Prostate gland (tissue), 2 donors: ENCODE measurements around the gene PLEKHM2. TPM values are rescaled to one million over a fixed set of nuclear protein-coding genes. Genes with fewer than 3 reads are reported as not detected.
A peak's percentile ranks its signal among the peaks of the same experiment; 100 is the strongest.

Experiments used
- DNase-seq: peaks from one replicate; pipeline ENCODE4 v3.0.0-alpha.2; 2019; ENCODE audit warnings: low spot score
- H3K27ac ChIP-seq, 2 donors: fragments of 200-600 bp; sonication (generic); 2 replicates each; pipeline ENCODE4 v1.5.1; 2017 to 2019
- H3K27me3 ChIP-seq: fragments of 200-600 bp; sonication (generic); replicated peaks from 2 replicates; pipeline ENCODE4 v1.5.1; 2019; ENCODE audit not compliant: insufficient read depth
- H3K36me3 ChIP-seq, 2 donors: fragments of 200-600 bp; sonication (generic); 1 replicate in 1 of 2; 2 replicates in 1 of 2; pipeline versions ENCODE4 v1.5.1 to v1.8.1; 2017 to 2019
- H3K4me1 ChIP-seq: fragments of 200-600 bp; sonication (generic); replicated peaks from 2 replicates; pipeline ENCODE4 v1.5.1; 2019
- H3K4me3 ChIP-seq, 2 donors: fragments of 200-600 bp; sonication (generic); 2 replicates each; pipeline ENCODE4 v1.5.1; 2017 to 2019
- H3K9me3 ChIP-seq: fragments of 200-600 bp; sonication (generic); 2 replicates; pipeline ENCODE4 v1.5.1; 2017
- POLR2A ChIP-seq: fragments of 450-650 bp; IDR thresholded peaks from one replicate; pipeline ENCODE4 v1.6.1; 2016; ENCODE audit warnings: antibody characterized with exemption, mild to moderate bottlenecking
- POLR2AphosphoS5 ChIP-seq: sonication (generic); formaldehyde crosslinking; IDR thresholded peaks from one replicate; pipeline ENCODE4 v1.6.1; 2017; ENCODE audit warnings: antibody characterized with exemption
- WGBS: methylation state at CpG from one replicate; pipeline ENCODE4 v1.1.5; 2018; 5-methylcytosine and 5-hydroxymethylcytosine counted together
- intact Hi-C: fragments of 100-400 bp; cut with DNase I; formaldehyde crosslinking; loops from one replicate; pipeline ENCODE4 v1.14.2; 2022
- total RNA-seq, 2 donors: library from RNA; depleted of rRNA; stranded (reverse); fragments of >200 nt; gene quantifications; one replicate each; pipeline ENCODE4 v1.1.0, GENCODE V29; 2016
- TF ChIP-seq, protein P1 (sequence below), 4 experiments: fragments of 200-600 bp in 2 of 4; fragments of 450-650 bp in 2 of 4; sonication (generic) in 2 of 4; IDR thresholded peaks; 1 replicate in 3 of 4; 2 replicates in 1 of 4; pipeline ENCODE4 v1.5.1; 2016 to 2019; ENCODE audit warnings: antibody characterized with exemption in 4 of 4, mild to moderate bottlenecking in 2 of 4, moderate library complexity in 2 of 4

Gene PLEKHM2
- total RNA-seq, 2 donors from 2014 or later, result 29.0 to 60.4 TPM

DNA sequence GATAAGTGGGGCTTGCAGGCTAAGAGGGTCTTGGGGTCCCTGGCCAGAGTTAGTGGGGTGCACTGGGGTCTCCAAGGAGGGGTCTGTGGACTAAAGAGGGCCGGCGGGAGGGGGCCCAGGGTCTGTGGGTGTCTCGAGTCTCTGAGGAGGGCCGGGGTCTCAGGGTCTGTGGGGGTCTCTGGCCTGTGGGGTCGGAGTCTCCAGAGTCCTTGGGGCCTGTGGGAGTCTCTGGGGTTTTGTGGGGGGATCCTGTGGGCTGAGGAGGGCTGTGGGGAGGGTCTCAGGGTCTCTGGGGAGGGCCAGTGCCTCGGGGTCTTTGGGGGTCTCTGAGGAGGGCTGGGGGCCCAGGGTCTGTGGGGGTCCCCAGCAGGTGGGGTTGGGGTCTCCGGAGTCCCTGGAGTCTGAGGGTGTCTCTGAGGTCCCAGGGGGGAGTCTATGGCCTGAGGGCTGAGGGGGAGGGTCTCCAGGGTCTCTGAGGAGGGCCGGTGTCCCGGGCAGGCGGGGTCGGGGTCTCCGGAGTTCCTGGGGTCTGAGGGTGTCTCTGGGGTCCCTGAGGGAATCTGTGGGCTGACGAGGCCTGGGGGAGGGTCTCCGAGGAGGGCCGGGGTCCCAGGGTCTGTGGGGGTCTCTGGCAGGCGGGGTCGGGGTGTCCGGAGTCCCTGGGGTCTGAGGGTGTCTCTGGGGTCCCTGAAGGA lies 628 bp upstream of the PLEKHM2 start:
- TF ChIP-seq, protein P1, sequence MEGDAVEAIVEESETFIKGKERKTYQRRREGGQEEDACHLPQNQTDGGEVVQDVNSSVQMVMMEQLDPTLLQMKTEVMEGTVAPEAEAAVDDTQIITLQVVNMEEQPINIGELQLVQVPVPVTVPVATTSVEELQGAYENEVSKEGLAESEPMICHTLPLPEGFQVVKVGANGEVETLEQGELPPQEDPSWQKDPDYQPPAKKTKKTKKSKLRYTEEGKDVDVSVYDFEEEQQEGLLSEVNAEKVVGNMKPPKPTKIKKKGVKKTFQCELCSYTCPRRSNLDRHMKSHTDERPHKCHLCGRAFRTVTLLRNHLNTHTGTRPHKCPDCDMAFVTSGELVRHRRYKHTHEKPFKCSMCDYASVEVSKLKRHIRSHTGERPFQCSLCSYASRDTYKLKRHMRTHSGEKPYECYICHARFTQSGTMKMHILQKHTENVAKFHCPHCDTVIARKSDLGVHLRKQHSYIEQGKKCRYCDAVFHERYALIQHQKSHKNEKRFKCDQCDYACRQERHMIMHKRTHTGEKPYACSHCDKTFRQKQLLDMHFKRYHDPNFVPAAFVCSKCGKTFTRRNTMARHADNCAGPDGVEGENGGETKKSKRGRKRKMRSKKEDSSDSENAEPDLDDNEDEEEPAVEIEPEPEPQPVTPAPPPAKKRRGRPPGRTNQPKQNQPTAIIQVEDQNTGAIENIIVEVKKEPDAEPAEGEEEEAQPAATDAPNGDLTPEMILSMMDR (IDR thresholded peaks at IDR 0.05), result no peak
- no peak for TF ChIP-seq POLR2A
- TF ChIP-seq POLR2AphosphoS5, result no peak
- Histone ChIP-seq H3K36me3 (no peaks in the 10 kb centered on the region), H3K9me3 (no peaks in the 10 kb centered on the region), H3K27me3 (no peaks in the 10 kb centered on the region), H3K4me1 (no peaks in the 10 kb centered on the region), H3K27ac (peak overlapping the region; percentile 90 to 95), H3K4me3 (peak overlapping the region; percentile 87 to 90)
- 38% methylated on average over 18 of the region's 18 CpGs for WGBS
- no peak for DNase-seq
- intact Hi-C loops, result no loop called here

DNA sequence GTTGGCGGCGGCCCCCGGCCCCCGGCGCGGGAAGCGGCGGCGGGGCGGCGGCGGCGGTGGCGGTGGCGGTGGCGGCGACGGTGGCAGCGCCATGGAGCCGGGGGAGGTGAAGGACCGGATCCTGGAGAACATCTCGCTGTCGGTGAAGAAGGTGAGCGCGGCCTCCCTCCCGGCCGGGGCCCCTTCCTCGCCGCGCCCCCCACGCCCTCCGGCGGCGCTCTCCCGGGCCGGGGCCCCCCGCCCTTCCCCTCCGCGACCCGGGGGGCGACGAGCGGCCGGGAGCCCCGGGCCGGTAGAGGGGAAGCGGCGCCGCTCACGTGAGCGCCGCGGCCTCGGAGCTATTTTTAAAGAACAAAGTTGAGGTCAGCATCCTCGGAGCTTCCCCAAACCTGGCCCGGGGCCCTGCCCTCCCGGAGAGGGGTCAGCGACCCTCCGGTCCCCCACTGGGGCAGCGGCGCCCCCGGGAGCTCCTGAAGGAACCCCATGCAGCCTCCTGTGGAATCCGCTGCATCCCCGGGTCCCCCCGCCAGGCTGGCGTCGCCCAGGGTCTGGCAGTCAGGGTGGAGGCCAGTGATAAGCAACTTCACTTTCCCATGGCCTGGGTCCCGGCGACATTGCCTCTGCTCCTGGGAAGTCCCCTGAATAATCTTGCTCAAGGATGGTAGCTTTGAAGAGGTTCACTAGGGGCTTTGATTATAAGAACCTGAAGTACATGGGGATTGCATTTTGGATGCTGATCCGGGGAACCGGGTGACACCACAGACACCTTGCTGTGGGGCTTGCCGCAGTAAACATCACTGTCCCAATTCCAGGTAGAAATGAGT lies 560 bp downstream of the PLEKHM2 start:
- H3K27me3 ChIP-seq, result no peaks in the 10 kb centered on the region
- intact Hi-C loops, result no loop called here
- under 1% methylated on average over 36 of the region's 72 CpGs for WGBS
- H3K9me3 ChIP-seq, result no peaks in the 10 kb centered on the region
- H3K36me3 ChIP-seq, result no peaks in the 10 kb centered on the region
- peak overlapping the region; percentile 92 to 95 for H3K27ac ChIP-seq
- no peaks in the 10 kb centered on the region for H3K4me1 ChIP-seq
- no peak for DNase-seq
- no peak for TF ChIP-seq POLR2AphosphoS5
- TF ChIP-seq, protein P1 (IDR thresholded peaks at IDR 0.05), result peak in 2 of 4 experiments; percentile 8 to 12
- peak overlapping the region; percentile 87 to 90 for H3K4me3 ChIP-seq

DNA sequence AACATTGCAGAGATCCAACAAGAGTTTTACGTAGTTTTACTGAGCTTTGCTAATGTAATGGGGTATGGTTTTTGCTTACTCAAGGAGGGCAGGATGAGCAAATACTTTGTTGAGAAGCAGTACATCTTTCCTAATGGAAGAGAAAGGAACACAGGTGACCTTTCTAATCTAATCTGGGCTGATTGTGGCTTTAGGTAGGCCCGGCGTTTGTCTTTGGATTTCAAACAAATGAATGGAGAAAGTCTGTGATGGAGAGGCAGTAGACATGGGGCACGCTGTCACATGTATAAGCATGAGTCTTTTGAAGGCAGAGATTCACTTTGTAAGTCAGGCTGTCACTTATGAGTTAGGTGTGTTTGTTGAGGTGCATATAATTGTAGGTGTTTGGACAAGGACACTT lies 1.7 kb downstream of the PLEKHM2 start:
- Histone ChIP-seq H3K4me1 (no peaks in the 10 kb centered on the region), H3K27ac (peak overlapping the region; percentile 92 to 95), H3K36me3 (no peaks in the 10 kb centered on the region), H3K4me3 (no peak overlapping the region), H3K27me3 (no peaks in the 10 kb centered on the region), H3K9me3 (no peaks in the 10 kb centered on the region)
- 35% methylated on average over 4 of the region's 4 CpGs for WGBS
- TF ChIP-seq POLR2AphosphoS5, result no peak
- no peak for TF ChIP-seq POLR2A
- TF ChIP-seq, protein P1 (IDR thresholded peaks at IDR 0.05), result no peak
- DNase-seq, result no peak
- intact Hi-C loops, result no loop called here

DNA sequence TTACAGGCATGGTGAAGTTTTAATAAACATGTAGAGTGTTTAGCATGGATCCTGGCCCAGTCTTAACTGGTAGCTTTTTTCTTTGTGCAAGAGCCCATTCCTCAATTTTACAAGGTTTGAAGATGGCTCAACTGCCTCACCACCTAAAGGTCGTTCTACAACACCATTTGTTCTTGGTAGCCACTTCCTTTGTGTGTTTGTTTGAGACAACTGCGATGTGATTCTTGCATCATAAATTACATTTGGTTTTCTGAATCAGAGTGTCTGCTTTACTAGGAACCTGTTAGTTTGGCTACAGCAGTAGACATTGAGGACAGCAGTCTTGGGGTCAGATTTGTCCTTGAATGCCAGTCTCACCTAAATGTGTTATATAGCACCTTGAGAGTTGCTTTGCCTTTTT lies 3.3 kb downstream of the PLEKHM2 start:
- intact Hi-C loops, result no loop called here
- Histone ChIP-seq H3K27me3 (no peaks in the 10 kb centered on the region), H3K9me3 (no peaks in the 10 kb centered on the region), H3K27ac (no peak overlapping the region), H3K4me1 (no peaks in the 10 kb centered on the region), H3K4me3 (no peak overlapping the region), H3K36me3 (no peaks in the 10 kb centered on the region)
- TF ChIP-seq POLR2A, result no peak
- no peak for TF ChIP-seq POLR2AphosphoS5
- TF ChIP-seq, protein P1 (IDR thresholded peaks at IDR 0.05), result no peak
- no peak for DNase-seq
- 21% methylated on average over 2 of the region's 2 CpGs for WGBS
